Measurements from ENCODE around the gene TIMP2. TPM values are rescaled to one million over a fixed set of nuclear protein-coding genes. Genes with fewer than 3 reads are reported as not detected.

Gene TIMP2, protein sequence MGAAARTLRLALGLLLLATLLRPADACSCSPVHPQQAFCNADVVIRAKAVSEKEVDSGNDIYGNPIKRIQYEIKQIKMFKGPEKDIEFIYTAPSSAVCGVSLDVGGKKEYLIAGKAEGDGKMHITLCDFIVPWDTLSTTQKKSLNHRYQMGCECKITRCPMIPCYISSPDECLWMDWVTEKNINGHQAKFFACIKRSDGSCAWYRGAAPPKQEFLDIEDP
- 211 and 232 TPM in 2 replicates for total RNA-seq

GRCh38 chr17:78925234-78925633, at the start of gene TIMP2:
Gene TIMP2 (minus strand): TSS chr17:78925387. CDS start chr17:78925088, 299 bp downstream.

DNA sequence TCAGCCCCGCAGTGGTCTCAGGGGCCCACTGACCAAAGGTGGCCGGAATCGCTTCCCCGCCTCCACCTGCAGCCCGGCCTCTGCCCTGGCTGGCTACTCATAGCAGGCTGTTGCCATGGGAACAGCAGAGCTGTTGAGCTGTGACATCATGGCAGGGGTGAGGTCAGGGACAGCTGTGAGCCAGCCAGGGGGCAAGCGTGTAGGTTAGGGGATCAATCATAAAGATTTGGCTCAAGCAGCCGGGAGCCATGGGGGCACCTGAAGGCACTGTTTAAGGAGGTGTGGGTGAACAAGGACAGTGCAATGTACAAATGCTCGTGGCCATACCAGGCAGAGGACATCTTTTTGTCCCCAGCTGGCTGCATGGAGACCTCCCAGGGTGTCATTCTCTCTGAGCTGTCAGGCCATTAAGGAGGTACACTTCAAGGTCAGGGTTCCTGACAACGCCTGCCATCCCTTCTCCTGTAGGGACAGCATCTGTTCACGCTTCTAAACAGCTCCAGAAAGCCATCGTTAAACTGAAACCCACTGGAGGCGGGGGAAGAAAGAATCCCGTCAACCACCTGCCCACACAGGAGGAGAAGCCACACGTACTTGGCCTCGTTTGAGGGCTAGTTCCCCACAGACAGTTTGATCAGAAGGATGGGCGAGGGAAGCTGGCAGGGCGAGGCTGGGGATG, 21.9 kb downstream of the TIMP2 start, which contains the start of gene CEP295NL:
CEP295NL (minus strand) TSS at position 101 of the 679 bp plus-strand sequence. CDS start 1,373 bp downstream, outside the sequence.

GRCh38 chr17:78840780-78841611, 84.2 kb downstream of the TIMP2 start, which contains the start of gene USP36:
Gene USP36 (minus strand): TSS chr17:78840814. CDS start chr17:78836363, 4,451 bp downstream.

Other genes starting within 250 kb of the TIMP2 start
- gene CYTH1, start 143.1 kb downstream of the TIMP2 start, total RNA-seq, result 7.2 and 8.3 TPM in 2 replicates
- 14.0 and 17.0 TPM in 2 replicates for gene USP36, start 84.6 kb downstream of the TIMP2 start, total RNA-seq
- gene CEP295NL, start 22.2 kb downstream of the TIMP2 start, total RNA-seq, result 0.89 TPM in 1 of 2 replicates, not detected in the other
- gene LGALS3BP, start 54.5 kb upstream of the TIMP2 start, total RNA-seq, result 310 and 405 TPM in 2 replicates
- gene CANT1, start 84.4 kb upstream of the TIMP2 start, total RNA-seq, result 41.8 and 57.6 TPM in 2 replicates
- 20.7 and 28.3 TPM in 2 replicates for gene C1QTNF1, start 98.8 kb upstream of the TIMP2 start, total RNA-seq
- 5.1 and 5.8 TPM in 2 replicates for gene ENGASE, start 149.4 kb upstream of the TIMP2 start, total RNA-seq

Data from myometrial cell (primary cell).